ENCODE results near the gene SEMA7A.

DNA sequence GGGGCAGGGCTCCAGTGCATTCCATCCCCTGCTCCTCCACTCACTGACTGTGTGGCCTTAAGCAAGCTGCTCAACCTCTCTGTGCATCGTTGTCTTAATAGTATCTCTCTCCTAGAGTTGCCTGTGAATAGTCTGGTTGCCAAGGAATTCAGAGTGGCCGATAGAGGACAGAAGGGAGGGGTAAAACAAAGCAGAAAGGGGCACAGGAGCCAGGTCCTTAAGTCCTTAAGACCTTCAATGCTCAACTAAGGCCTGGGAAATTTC, 52.6 kb downstream of the SEMA7A start:
- TF ChIP-seq EZH2 (IDR thresholded peaks at IDR 0.05; ENCODE audit: borderline replicate concordance, low read depth, low read length, poor library complexity, severe bottlenecking): no peak
- no peak for TF ChIP-seq CTCF (conservative IDR thresholded peaks at IDR 0.05; ENCODE audit: low read depth, low read length)

Data from A673 (cell line).